Prostate gland (tissue), 2 donors: Measurements from ENCODE around the gene LARGE1. TPM values are rescaled to one million over a fixed set of nuclear protein-coding genes. Genes with fewer than 3 reads are reported as not detected.

ENCODE experiments used
- DNase-seq: peaks from one replicate; pipeline ENCODE4 v3.0.0-alpha.2; 2019; ENCODE audit warnings: low spot score
- H3K27ac ChIP-seq, 2 donors: fragments of 200-600 bp; sonication (generic); 2 replicates each; pipeline ENCODE4 v1.5.1; 2017 to 2019
- H3K27me3 ChIP-seq: fragments of 200-600 bp; sonication (generic); replicated peaks from 2 replicates; pipeline ENCODE4 v1.5.1; 2019; ENCODE audit not compliant: insufficient read depth
- H3K36me3 ChIP-seq, 2 donors: fragments of 200-600 bp; sonication (generic); 1 replicate in 1 of 2; 2 replicates in 1 of 2; pipeline versions ENCODE4 v1.5.1 to v1.8.1; 2017 to 2019
- H3K4me1 ChIP-seq: fragments of 200-600 bp; sonication (generic); replicated peaks from 2 replicates; pipeline ENCODE4 v1.5.1; 2019
- H3K4me3 ChIP-seq, 2 donors: fragments of 200-600 bp; sonication (generic); 2 replicates each; pipeline ENCODE4 v1.5.1; 2017 to 2019
- H3K9me3 ChIP-seq: fragments of 200-600 bp; sonication (generic); 2 replicates; pipeline ENCODE4 v1.5.1; 2017
- POLR2A ChIP-seq: fragments of 450-650 bp; IDR thresholded peaks from one replicate; pipeline ENCODE4 v1.6.1; 2016; ENCODE audit warnings: antibody characterized with exemption, mild to moderate bottlenecking
- POLR2AphosphoS5 ChIP-seq: sonication (generic); formaldehyde crosslinking; IDR thresholded peaks from one replicate; pipeline ENCODE4 v1.6.1; 2017; ENCODE audit warnings: antibody characterized with exemption
- WGBS: methylation state at CpG from one replicate; pipeline ENCODE4 v1.1.5; 2018; 5-methylcytosine and 5-hydroxymethylcytosine counted together
- intact Hi-C: fragments of 100-400 bp; cut with DNase I; formaldehyde crosslinking; loops from one replicate; pipeline ENCODE4 v1.14.2; 2022
- total RNA-seq, 2 donors: library from RNA; depleted of rRNA; stranded (reverse); fragments of >200 nt; gene quantifications; one replicate each; pipeline ENCODE4 v1.1.0, GENCODE V29; 2016
- TF ChIP-seq, protein P1 (sequence below), 4 experiments: fragments of 200-600 bp in 2 of 4; fragments of 450-650 bp in 2 of 4; sonication (generic) in 2 of 4; IDR thresholded peaks; 1 replicate in 3 of 4; 2 replicates in 1 of 4; pipeline ENCODE4 v1.5.1; 2016 to 2019; ENCODE audit warnings: antibody characterized with exemption in 4 of 4, mild to moderate bottlenecking in 2 of 4, moderate library complexity in 2 of 4

The LARGE1 gene
- total RNA-seq, 2 donors from 2014 or later, result 18.6 to 37.4 TPM

- Histone ChIP-seq H3K9me3 (no peaks in the 10 kb centered on the region), H3K27me3 (no peaks in the 10 kb centered on the region), H3K36me3 (no peaks in the 10 kb centered on the region), H3K27ac (no peak overlapping the region), H3K4me3 (no peak overlapping the region), H3K4me1 (no peaks in the 10 kb centered on the region)
- intact Hi-C loops, result no loop called here
- 94% methylated on average over 3 of the region's 3 CpGs for WGBS
- TF ChIP-seq POLR2A, result no peak
- no peak for TF ChIP-seq POLR2AphosphoS5
- TF ChIP-seq, protein P1, sequence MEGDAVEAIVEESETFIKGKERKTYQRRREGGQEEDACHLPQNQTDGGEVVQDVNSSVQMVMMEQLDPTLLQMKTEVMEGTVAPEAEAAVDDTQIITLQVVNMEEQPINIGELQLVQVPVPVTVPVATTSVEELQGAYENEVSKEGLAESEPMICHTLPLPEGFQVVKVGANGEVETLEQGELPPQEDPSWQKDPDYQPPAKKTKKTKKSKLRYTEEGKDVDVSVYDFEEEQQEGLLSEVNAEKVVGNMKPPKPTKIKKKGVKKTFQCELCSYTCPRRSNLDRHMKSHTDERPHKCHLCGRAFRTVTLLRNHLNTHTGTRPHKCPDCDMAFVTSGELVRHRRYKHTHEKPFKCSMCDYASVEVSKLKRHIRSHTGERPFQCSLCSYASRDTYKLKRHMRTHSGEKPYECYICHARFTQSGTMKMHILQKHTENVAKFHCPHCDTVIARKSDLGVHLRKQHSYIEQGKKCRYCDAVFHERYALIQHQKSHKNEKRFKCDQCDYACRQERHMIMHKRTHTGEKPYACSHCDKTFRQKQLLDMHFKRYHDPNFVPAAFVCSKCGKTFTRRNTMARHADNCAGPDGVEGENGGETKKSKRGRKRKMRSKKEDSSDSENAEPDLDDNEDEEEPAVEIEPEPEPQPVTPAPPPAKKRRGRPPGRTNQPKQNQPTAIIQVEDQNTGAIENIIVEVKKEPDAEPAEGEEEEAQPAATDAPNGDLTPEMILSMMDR (IDR thresholded peaks at IDR 0.05), result no peak
- DNase-seq, result no peak
Observed at GRCh38 chr22:33404723-33405122, 515.6 kb downstream of the LARGE1 start.

DNA sequence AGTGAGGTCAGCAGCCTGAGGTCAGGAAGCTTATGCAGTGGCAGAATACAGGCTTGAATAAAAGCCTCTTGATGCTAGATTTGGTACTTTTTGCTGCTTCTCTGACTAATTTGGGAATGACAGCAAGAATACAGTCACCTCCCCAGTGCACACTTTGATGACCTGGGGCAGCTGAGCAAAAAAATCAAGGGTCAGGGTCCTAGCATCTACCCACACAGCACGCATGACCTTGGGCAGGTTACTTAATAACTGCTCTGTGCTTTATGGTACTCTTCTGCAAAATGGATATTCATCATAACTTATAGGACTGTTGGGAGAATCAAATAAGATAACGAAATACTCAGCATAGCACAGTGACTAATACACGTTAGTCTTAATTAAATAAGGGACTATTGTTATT, 518.0 kb downstream of the LARGE1 start:
- no peak overlapping the region for H3K27ac ChIP-seq
- H3K9me3 ChIP-seq, result no peaks in the 10 kb centered on the region
- H3K4me3 ChIP-seq, result no peak overlapping the region
- TF ChIP-seq, protein P1 (IDR thresholded peaks at IDR 0.05), result no peak
- TF ChIP-seq POLR2AphosphoS5, result no peak
- no peak for TF ChIP-seq POLR2A
- no peaks in the 10 kb centered on the region for H3K36me3 ChIP-seq
- H3K4me1 ChIP-seq, result no peaks in the 10 kb centered on the region
- H3K27me3 ChIP-seq, result no peaks in the 10 kb centered on the region
- intact Hi-C loops, result no loop called here
- 91% methylated on average over 3 of the region's 3 CpGs for WGBS
- no peak for DNase-seq

- intact Hi-C loops, result no loop called here
- Histone ChIP-seq H3K36me3 (no peaks in the 10 kb centered on the region), H3K27ac (no peak overlapping the region), H3K4me3 (no peak overlapping the region), H3K27me3 (no peaks in the 10 kb centered on the region), H3K9me3 (no peaks in the 10 kb centered on the region), H3K4me1 (no peaks in the 10 kb centered on the region)
- 87% methylated on average over 5 of the region's 5 CpGs for WGBS
- DNase-seq, result no peak
- TF ChIP-seq POLR2AphosphoS5, result no peak
- TF ChIP-seq, protein P1 (IDR thresholded peaks at IDR 0.05), result no peak
- no peak for TF ChIP-seq POLR2A
Observed at GRCh38 chr22:33401291-33401690, 519.0 kb downstream of the LARGE1 start.

- Histone ChIP-seq H3K4me3 (no peak overlapping the region), H3K36me3 (no peaks in the 10 kb centered on the region), H3K4me1 (no peaks in the 10 kb centered on the region), H3K27ac (no peak overlapping the region), H3K27me3 (no peaks in the 10 kb centered on the region), H3K9me3 (no peaks in the 10 kb centered on the region)
- intact Hi-C loops, result no loop called here
- DNase-seq, result no peak
- TF ChIP-seq POLR2A, result no peak
- TF ChIP-seq, protein P1 (IDR thresholded peaks at IDR 0.05), result no peak
- no peak for TF ChIP-seq POLR2AphosphoS5
- 75% methylated on average over 5 of the region's 5 CpGs for WGBS
Observed at GRCh38 chr22:33400891-33401290, 519.4 kb downstream of the LARGE1 start.

DNA sequence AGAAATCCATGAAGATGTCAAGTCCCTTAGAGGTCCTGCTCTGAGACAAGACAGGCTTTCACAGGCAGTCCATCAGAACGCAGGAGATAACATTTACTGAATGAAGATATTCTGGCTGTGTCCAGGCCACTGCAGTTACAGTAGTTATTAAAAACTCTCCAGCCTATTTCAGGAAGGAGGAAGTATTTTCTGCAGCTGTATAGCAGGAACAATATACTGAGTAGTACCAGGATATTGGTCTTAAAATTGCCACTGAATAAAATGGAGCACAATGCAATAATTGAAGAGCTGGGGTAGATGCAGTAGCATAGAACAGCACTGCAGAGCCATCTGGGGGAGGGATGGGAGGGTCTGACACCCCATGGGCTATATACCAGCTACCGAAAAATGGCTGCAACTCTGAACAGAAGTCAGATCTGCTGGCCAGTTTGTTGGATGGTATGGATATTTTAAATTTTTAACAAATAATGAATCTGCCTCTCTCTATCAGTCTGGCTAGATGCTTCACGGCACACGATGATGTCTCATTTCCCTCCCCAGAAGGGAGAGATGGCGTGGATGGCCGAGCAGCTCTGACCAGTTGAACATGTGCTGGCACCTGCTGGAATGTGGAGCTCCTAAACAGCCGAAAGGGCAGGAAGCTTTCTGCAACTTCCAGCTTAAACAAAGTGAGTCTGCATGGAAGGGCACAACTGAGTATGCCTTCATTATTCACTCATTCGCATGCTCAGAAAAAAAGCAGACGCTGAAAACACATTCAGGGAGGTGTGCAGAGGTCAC, 520.0 kb downstream of the LARGE1 start:
- intact Hi-C loops, result no loop called here
- no peak overlapping the region for H3K27ac ChIP-seq
- no peak for DNase-seq
- WGBS, result 82% methylated on average over 9 of the region's 9 CpGs
- TF ChIP-seq POLR2AphosphoS5, result no peak
- no peak for TF ChIP-seq POLR2A
- TF ChIP-seq, protein P1 (IDR thresholded peaks at IDR 0.05), result no peak
- no peaks in the 10 kb centered on the region for H3K27me3 ChIP-seq
- H3K36me3 ChIP-seq, result no peaks in the 10 kb centered on the region
- no peaks in the 10 kb centered on the region for H3K4me1 ChIP-seq
- no peaks in the 10 kb centered on the region for H3K9me3 ChIP-seq
- no peak overlapping the region for H3K4me3 ChIP-seq
